Neuronal stem cell (in vitro differentiated cells): ENCODE measurements around the gene ATR.

Experiments used
- DNase-seq: peaks from one replicate; pipeline ENCODE4 v3.0.0-alpha.2; 2013; ENCODE audit warnings: low spot score
- H2AFZ ChIP-seq: one replicate; pipeline ENCODE4 v1.6.1; 2013; ENCODE audit warnings: mild to moderate bottlenecking, low read length, inconsistent platforms
- H2AK5ac ChIP-seq: 2 replicates; pipeline ENCODE4 v1.6.1; 2013; ENCODE audit warnings: low read depth, mild to moderate bottlenecking, inconsistent platforms, low read length, moderate library complexity, mixed read lengths
- H2BK120ac ChIP-seq: 2 replicates; pipeline ENCODE4 v1.6.1; 2013; ENCODE audit warnings: low read depth, mild to moderate bottlenecking, inconsistent platforms, low read length, moderate library complexity, mixed read lengths
- H2BK12ac ChIP-seq: one replicate; pipeline ENCODE4 v1.6.1; 2013; ENCODE audit warnings: low read length, inconsistent platforms
- H2BK15ac ChIP-seq: 2 replicates; pipeline ENCODE4 v1.6.1; 2013; ENCODE audit warnings: mild to moderate bottlenecking, low read length, inconsistent platforms, mixed read lengths
- H2BK5ac ChIP-seq: one replicate; pipeline ENCODE4 v1.6.1; 2013; ENCODE audit warnings: inconsistent platforms, mild to moderate bottlenecking, low read length, moderate library complexity
- H3K14ac ChIP-seq: one replicate; pipeline ENCODE4 v1.6.1; 2013; ENCODE audit warnings: low read length, inconsistent platforms
- H3K18ac ChIP-seq: 2 replicates; pipeline ENCODE4 v1.6.1; 2013; ENCODE audit warnings: low read length, inconsistent platforms
- H3K23ac ChIP-seq: 2 replicates; pipeline ENCODE4 v1.6.1; 2013; ENCODE audit warnings: low read depth, mild to moderate bottlenecking, mixed read lengths, low read length, inconsistent platforms; ENCODE audit not compliant: poor library complexity
- H3K27ac ChIP-seq: replicated peaks from 3 replicates; pipeline ENCODE4 v1.5.1; 2013; ENCODE audit warnings: low read length, inconsistent platforms
- H3K27me3 ChIP-seq, 3 experiments: 2 replicates each; pipeline ENCODE4 v1.6.1; 2013; ENCODE audit warnings: low read length in 3 of 3, mild to moderate bottlenecking in 2 of 3, inconsistent platforms in 1 of 3, low read depth in 1 of 3, mixed read lengths in 1 of 3, moderate library complexity in 1 of 3; ENCODE audit not compliant: control insufficient read depth in 3 of 3, insufficient read depth in 3 of 3
- H3K36me3 ChIP-seq, 2 donors: replicated peaks in 1 of 2; 2 replicates each; pipeline ENCODE4 v1.6.1; 2013; ENCODE audit warnings: low read length in 2 of 2; ENCODE audit not compliant: control insufficient read depth in 2 of 2, insufficient read depth in 2 of 2
- H3K4ac ChIP-seq: 2 replicates; pipeline ENCODE4 v1.6.1; 2013; ENCODE audit warnings: inconsistent platforms, mild to moderate bottlenecking, low read length, moderate library complexity
- H3K4me1 ChIP-seq, 2 donors: 1 replicate in 1 of 2; 2 replicates in 1 of 2; pipeline ENCODE4 v1.6.1; 2013; ENCODE audit warnings: low read length in 2 of 2, low read depth in 1 of 2; ENCODE audit not compliant: control insufficient read depth in 2 of 2, insufficient read depth in 1 of 2
- H3K4me2 ChIP-seq: one replicate; pipeline ENCODE4 v1.6.1; 2013; ENCODE audit warnings: mild to moderate bottlenecking, low read length, inconsistent platforms; ENCODE audit not compliant: insufficient read depth, poor library complexity, severe bottlenecking
- H3K4me3 ChIP-seq, 2 donors: 2 replicates each; pipeline ENCODE4 v1.5.1; 2013; ENCODE audit warnings: low read length in 2 of 2, mild to moderate bottlenecking in 2 of 2, inconsistent platforms in 1 of 2, moderate library complexity in 1 of 2
- H3K79me1 ChIP-seq: one replicate; pipeline ENCODE4 v1.6.1; 2013; ENCODE audit warnings: low read depth, mild to moderate bottlenecking, inconsistent platforms, low read length, moderate library complexity
- H3K9ac ChIP-seq: one replicate; pipeline ENCODE4 v1.6.1; 2013; ENCODE audit warnings: mild to moderate bottlenecking, low read depth, low read length, inconsistent platforms; ENCODE audit not compliant: poor library complexity
- H3K9me3 ChIP-seq, 2 donors: replicated peaks in 1 of 2; 2 replicates each; pipeline versions ENCODE3 to v1.6.1; 2013; ENCODE audit warnings: low read length in 2 of 2, mild to moderate bottlenecking in 2 of 2, inconsistent platforms in 1 of 2, low read depth in 1 of 2, mixed read lengths in 1 of 2, moderate library complexity in 1 of 2; ENCODE audit not compliant: control insufficient read depth in 2 of 2, insufficient read depth in 1 of 2
- H4K8ac ChIP-seq: one replicate; pipeline ENCODE4 v1.6.1; 2013; ENCODE audit warnings: low read depth, mild to moderate bottlenecking, inconsistent platforms, low read length, moderate library complexity
- H4K91ac ChIP-seq: one replicate; pipeline ENCODE4 v1.6.1; 2013; ENCODE audit warnings: low read length, low read depth, mild to moderate bottlenecking, inconsistent platforms; ENCODE audit not compliant: poor library complexity
- WGBS, 2 donors: extraction: QIAGEN DNeasy Blood & Tissue Kit; methylation state at CpG; one replicate each; pipeline ENCODE4 v1.1.7; 2013; ENCODE audit warnings: missing lambda C conversion rate in 2 of 2, mixed read lengths in 1 of 2; ENCODE audit not compliant: insufficient read length in 2 of 2, insufficient replicate concordance in 1 of 2; ENCODE audit errors: extremely low coverage in 2 of 2; 5-methylcytosine and 5-hydroxymethylcytosine counted together

Gene ATR

DNA sequence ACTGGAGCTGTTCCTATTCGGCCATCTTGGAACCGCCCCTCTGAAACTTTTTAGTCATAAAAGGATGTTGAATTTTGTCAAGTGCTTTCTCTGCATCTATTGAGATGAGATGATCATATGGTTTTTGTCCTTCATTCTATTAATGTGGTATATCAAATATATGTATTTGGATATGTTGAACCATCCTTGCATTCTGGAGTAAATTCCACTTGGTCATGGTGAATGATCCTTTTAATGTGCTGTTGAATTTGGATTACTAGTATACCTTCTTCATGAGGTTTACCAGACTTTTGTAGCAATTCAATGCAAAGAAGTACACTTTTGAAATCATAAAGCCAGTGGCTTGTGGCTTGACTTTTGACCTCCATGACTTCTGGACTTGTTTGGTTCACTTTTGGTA lies 97.3 kb downstream of the ATR start:
- Histone ChIP-seq H2BK120ac (no peak overlapping the region), H2BK15ac (no peak overlapping the region), H3K4me1 (no peaks in the 10 kb centered on the region), H2BK5ac (no peak overlapping the region), H3K36me3 (peaks cover 5 to 42% of the 10 kb centered on the region in 2 donors), H3K9ac (no peak overlapping the region), H3K14ac (no peak overlapping the region), H2AFZ (no peak overlapping the region), H2BK12ac (no peak overlapping the region), H4K8ac (no peak overlapping the region), H3K27me3 (no peaks in the 10 kb centered on the region), H3K18ac (no peak overlapping the region), H2AK5ac (no peak overlapping the region), H3K27ac (no peak overlapping the region), H3K4me2 (no peak overlapping the region), H3K4ac (no peak overlapping the region), H3K4me3 (no peak overlapping the region), H4K91ac (no peak overlapping the region), H3K79me1 (no peaks in the 10 kb centered on the region), H3K9me3 (peaks cover 3 to 17% of the 10 kb centered on the region in 2 donors), H3K23ac (no peak overlapping the region)
- WGBS, 2 donors, result no CpG with 5 or more reads among the region's 2 CpGs
- DNase-seq, result no peak

DNA sequence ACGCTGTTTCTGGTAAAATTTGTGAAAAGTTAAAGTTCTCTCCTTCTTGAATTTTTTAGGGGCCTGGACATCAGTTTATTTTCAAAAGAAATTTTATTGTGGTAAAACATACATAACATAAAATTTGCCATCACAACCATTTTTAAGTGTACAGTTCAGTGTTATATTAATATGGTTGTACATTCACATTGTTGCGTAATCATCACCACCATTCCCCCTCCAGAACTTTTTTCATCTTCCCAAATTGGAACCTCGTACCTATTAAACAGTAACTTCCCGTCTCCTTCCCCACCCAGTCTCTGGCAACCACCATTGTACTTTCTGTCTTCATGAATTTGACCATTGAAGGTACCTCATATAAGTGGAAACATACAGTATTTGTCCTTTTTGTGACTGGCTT lies 107.7 kb downstream of the ATR start:
- H3K18ac ChIP-seq, result no peak overlapping the region
- no CpG with 5 or more reads among the region's 4 CpGs for WGBS, 2 donors
- H4K8ac ChIP-seq, result no peak overlapping the region
- H2BK12ac ChIP-seq, result no peak overlapping the region
- no peak overlapping the region for H3K4me2 ChIP-seq
- peaks cover 0 to 9% of the 10 kb centered on the region in 2 donors for H3K36me3 ChIP-seq
- H3K9ac ChIP-seq, result no peak overlapping the region
- H3K9me3 ChIP-seq, result peaks cover 0 to 9% of the 10 kb centered on the region in 2 donors
- no peak overlapping the region for H3K23ac ChIP-seq
- H2BK120ac ChIP-seq, result no peak overlapping the region
- no peak overlapping the region for H2AK5ac ChIP-seq
- no peak for DNase-seq
- no peak overlapping the region for H2AFZ ChIP-seq
- no peak overlapping the region for H3K4ac ChIP-seq
- no peaks in the 10 kb centered on the region for H3K4me1 ChIP-seq
- H3K27me3 ChIP-seq, result no peaks in the 10 kb centered on the region
- no peaks in the 10 kb centered on the region for H3K79me1 ChIP-seq
- H3K4me3 ChIP-seq, result no peak overlapping the region
- H4K91ac ChIP-seq, result no peak overlapping the region
- H2BK5ac ChIP-seq, result no peak overlapping the region
- no peak overlapping the region for H3K27ac ChIP-seq
- no peak overlapping the region for H2BK15ac ChIP-seq
- no peak overlapping the region for H3K14ac ChIP-seq

DNA sequence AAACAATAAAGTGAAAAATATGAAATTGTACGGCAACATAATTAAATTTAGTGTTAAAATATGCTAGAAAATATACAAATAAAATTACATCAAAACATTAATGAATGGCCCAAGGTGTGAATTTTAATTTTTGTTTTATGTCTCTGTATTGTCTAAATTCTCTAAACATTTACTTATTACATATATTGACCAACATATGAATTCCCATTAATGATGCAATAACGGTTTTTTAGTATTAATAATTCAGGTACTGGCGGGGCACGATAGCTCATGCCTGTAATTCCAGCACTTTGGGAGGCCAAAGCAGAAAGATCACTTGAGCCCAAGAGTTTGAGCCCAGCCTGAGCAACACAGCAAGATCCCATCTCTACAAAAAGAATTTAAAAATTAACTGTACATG lies 110.1 kb downstream of the ATR start:
- Histone ChIP-seq H3K79me1 (no peaks in the 10 kb centered on the region), H3K23ac (no peak overlapping the region), H2BK120ac (no peak overlapping the region), H3K27ac (no peak overlapping the region), H3K36me3 (peaks cover 0 to 22% of the 10 kb centered on the region in 2 donors), H3K4me1 (no peaks in the 10 kb centered on the region), H2BK12ac (no peak overlapping the region), H3K4me2 (no peak overlapping the region), H2BK5ac (no peak overlapping the region), H3K14ac (no peak overlapping the region), H3K18ac (no peak overlapping the region), H3K4me3 (no peak overlapping the region), H2AK5ac (no peak overlapping the region), H4K8ac (no peak overlapping the region), H3K27me3 (no peaks in the 10 kb centered on the region), H3K4ac (no peak overlapping the region), H3K9ac (no peak overlapping the region), H2BK15ac (no peak overlapping the region), H3K9me3 (peaks cover 0 to 4% of the 10 kb centered on the region in 2 donors), H4K91ac (no peak overlapping the region), H2AFZ (no peak overlapping the region)
- DNase-seq, result no peak
- no CpG with 5 or more reads among the region's 4 CpGs for WGBS, 2 donors

DNA sequence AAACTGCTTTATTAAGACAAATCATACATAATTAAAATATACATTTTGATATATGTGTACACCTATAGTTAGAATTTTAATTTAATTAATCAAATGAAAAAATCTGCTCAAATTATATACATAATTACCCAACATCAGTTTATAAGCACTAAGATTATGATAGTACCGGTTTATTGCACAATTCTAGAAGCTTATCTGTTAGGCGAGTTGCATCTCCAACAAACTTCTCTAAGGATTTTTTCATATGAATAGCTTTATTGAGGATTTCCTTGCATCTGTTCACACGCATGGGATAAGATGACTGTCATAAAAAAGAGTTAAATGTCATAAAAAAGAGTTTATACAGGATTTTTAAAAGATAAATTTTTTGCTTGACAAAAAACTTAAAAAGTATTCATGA lies 110.8 kb downstream of the ATR start:
- H3K4me3 ChIP-seq, result no peak overlapping the region
- DNase-seq, result no peak
- no peak overlapping the region for H3K23ac ChIP-seq
- no peak overlapping the region for H3K14ac ChIP-seq
- no peaks in the 10 kb centered on the region for H3K79me1 ChIP-seq
- H3K9me3 ChIP-seq, result peaks cover 0 to 2% of the 10 kb centered on the region in 2 donors
- H4K91ac ChIP-seq, result no peak overlapping the region
- no CpG with 5 or more reads among the region's 3 CpGs for WGBS, 2 donors
- H2BK12ac ChIP-seq, result no peak overlapping the region
- no peak overlapping the region for H3K4ac ChIP-seq
- no peaks in the 10 kb centered on the region for H3K27me3 ChIP-seq
- no peak overlapping the region for H3K27ac ChIP-seq
- H2AK5ac ChIP-seq, result no peak overlapping the region
- H2AFZ ChIP-seq, result no peak overlapping the region
- no peak overlapping the region for H2BK5ac ChIP-seq
- no peaks in the 10 kb centered on the region for H3K4me1 ChIP-seq
- H3K9ac ChIP-seq, result no peak overlapping the region
- no peak overlapping the region for H4K8ac ChIP-seq
- no peak overlapping the region for H2BK15ac ChIP-seq
- no peak overlapping the region for H3K18ac ChIP-seq
- H3K36me3 ChIP-seq, result peaks cover 0 to 20% of the 10 kb centered on the region in 2 donors
- no peak overlapping the region for H3K4me2 ChIP-seq
- H2BK120ac ChIP-seq, result no peak overlapping the region
